ENCODE data around the gene AMACR. TPM values are rescaled to one million over a fixed set of nuclear protein-coding genes. Genes with fewer than 3 reads are reported as not detected.

Gene AMACR
- total RNA-seq, 4 donors from 2014 or later = 13.7 to 24.9 (median 15.4) TPM

- 66 to 75% methylated on average over 2 of the region's 2 CpGs for WGBS, 2 donors
- DNase-seq (ENCODE audit: low spot score in 2 of 2) = no peak
- TF ChIP-seq POLR2A (IDR thresholded peaks at IDR 0.05) (no peak), CTCF (IDR thresholded peaks at IDR 0.05) (no peak)
- intact Hi-C loops (cut with DNase I; ENCODE audit: low total_unique reads) = no loop called here
- no peak overlapping the region for H3K4me3 ChIP-seq (ENCODE audit: low read depth, poor library complexity, severe bottlenecking)
Measured at GRCh38 chr5:33973271-33973670, 34.6 kb downstream of the AMACR start.

DNA sequence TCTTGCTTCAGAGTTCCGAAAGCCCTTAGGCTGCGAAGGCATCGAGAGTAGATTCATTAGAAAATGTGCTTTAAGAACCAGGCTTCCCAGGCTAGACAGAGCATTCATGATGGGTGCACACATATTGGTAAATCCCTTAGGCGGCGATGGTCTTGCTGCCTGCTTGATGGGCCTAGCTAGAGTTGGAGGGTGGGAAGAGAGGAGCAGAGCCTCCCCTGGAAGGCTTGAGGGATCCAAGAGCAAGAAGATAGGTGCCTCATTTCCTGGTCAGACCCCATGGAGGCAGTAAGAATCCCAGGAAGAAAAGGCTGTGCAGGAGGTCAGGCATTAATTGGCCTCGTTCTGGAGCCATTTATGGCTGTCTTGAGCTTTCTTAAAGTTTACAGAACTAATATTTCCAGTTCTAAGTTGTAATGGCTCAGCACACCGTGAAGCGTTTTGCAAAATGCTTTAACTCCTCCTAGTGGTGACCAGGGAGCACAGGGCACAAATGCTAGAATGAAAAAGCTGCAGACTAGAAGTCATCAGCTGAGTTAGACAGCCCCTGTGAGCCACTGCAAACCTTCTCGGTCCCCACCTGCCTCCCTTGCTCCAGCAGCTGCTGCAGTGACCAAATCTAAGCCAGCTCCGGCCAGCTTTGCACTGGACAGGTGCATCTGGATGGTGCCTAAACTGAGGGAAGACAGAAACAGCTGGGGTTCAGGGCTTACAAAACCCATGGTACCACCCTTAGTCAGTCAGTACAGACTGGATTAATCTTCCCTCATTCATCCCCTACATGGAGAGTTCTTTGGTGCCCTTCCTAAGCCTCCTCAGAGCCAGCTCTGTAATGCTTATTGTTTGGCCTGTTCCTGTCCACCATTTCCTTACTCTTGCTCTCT is 38.0 kb downstream of the AMACR start:
- no peak overlapping the region for H3K4me3 ChIP-seq (ENCODE audit: low read depth, poor library complexity, severe bottlenecking)
- TF ChIP-seq POLR2A (IDR thresholded peaks at IDR 0.05) = no peak
- no peak for TF ChIP-seq CTCF (IDR thresholded peaks at IDR 0.05)
- no peak for DNase-seq (ENCODE audit: low spot score in 2 of 2)
- WGBS, 2 donors = 53 to 58% methylated on average over 10 of the region's 10 CpGs
- intact Hi-C loops (cut with DNase I; ENCODE audit: low total_unique reads) = no loop called here

DNA sequence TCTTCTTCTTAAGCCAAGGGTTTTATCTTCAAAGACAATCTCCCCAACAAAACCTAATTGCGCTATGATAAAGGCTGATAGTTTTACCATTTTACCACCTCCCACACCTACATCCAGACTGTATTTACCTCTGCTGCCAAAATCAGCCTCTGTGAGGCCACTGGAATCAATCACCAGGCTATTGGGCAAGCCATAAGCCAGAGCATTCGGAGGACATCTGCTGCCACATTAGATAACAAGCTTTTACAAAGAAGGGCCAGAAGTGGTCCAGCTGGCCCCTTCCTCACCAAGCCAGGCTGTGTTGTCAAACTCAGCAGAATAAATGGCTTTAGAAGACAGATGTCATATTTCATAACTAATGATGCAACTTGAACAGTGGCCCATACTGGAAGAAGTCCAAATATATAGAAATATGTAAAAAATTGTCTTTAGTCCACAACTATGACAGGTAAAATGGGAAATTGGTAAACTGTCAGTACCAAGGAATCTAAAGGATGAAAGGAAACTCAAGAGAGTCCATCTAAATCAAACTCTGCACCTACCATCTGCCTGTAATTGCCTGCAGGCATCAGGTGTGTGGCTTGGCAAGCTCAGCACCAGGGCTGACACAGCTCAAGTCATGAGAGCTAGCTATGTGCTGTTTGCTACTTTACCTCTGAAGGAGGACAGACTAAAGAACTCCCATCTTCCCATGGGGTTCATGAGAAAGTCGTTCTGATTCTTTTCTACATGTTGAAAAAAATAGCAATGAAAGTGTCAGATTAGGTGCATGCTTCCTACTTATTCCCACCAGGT is 39.4 kb downstream of the AMACR start:
- no peak overlapping the region for H3K4me3 ChIP-seq (ENCODE audit: low read depth, poor library complexity, severe bottlenecking)
- intact Hi-C loops (cut with DNase I; ENCODE audit: low total_unique reads) = no loop called here
- DNase-seq (ENCODE audit: low spot score in 2 of 2) = no peak
- 42 to 52% methylated on average over 3 of the region's 3 CpGs for WGBS, 2 donors
- TF ChIP-seq POLR2A (IDR thresholded peaks at IDR 0.05) (no peak), CTCF (IDR thresholded peaks at IDR 0.05) (no peak)

DNA sequence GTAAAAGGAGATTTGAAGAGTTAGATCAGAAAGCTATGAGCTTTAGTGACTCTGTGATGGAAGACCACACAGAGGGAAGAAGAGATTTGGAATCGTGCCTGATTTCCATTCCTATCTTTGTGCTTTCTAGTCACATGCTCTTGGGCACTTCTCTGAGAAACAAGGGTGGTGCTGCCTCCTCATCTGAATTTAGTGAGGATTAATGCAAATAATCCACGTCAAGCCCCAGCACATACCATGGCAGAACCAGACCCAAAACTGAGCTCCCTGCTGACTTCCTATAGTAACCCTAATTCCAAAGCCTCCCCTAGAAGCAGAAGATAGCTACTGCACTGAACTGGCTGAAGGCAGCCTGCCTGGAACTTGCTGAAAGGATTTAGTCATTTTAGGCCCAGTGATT is 41.0 kb downstream of the AMACR start:
- no peak overlapping the region for H3K4me3 ChIP-seq (ENCODE audit: low read depth, poor library complexity, severe bottlenecking)
- 20 to 40% methylated on average over 2 of the region's 2 CpGs for WGBS, 2 donors
- intact Hi-C loops (cut with DNase I; ENCODE audit: low total_unique reads) = no loop called here
- no peak for TF ChIP-seq CTCF (IDR thresholded peaks at IDR 0.05)
- TF ChIP-seq POLR2A (IDR thresholded peaks at IDR 0.05) = no peak
- DNase-seq (ENCODE audit: low spot score in 2 of 2) = no peak

DNA sequence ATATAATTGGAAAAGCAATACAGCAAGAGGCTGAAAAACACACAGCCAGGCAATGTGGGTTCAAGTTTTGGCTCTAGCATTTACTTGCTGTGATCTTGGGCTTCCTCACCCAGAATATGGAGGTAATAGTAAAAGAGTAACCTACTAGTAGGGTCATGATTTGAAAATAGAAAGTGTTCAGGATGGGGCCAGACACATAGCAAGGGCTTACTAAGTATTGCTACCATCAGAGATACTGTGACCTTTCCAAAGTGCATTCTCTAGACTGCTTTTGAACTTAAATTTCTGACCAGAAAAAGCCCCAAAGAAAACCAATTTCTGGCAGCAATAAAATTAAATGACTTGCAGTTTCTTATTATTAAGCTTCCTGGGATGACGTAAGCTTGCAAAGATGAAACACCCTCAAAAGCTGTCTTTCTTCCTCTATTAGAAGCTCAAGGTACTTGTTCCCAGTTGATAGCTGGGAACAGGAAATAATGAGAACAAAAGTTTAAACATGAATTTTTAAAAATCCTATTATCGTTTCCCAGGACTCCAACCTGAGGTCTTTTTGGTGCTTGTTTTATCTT is 43.6 kb downstream of the AMACR start:
- 72 to 77% methylated on average over 2 of the region's 2 CpGs for WGBS, 2 donors
- intact Hi-C loops (cut with DNase I; ENCODE audit: low total_unique reads) = no loop called here
- no peak for TF ChIP-seq CTCF (IDR thresholded peaks at IDR 0.05)
- no peak for TF ChIP-seq POLR2A (IDR thresholded peaks at IDR 0.05)
- H3K4me3 ChIP-seq (ENCODE audit: low read depth, poor library complexity, severe bottlenecking) = no peak overlapping the region
- no peak for DNase-seq (ENCODE audit: low spot score in 2 of 2)
